H1 (cell line): ENCODE results near the gene SPATA33.

Experiments used
- CHD1 ChIP-seq: IDR thresholded peaks from 2 replicates; pipeline ENCODE4 v1.6.1; 2012; ENCODE audit warnings: low read depth, low read length, improper control_type of control experiment
- EP300 ChIP-seq, 2 experiments: IDR thresholded peaks; 1 replicate in 1 of 2; 2 replicates in 1 of 2; pipeline ENCODE4 v1.6.1; 2011 to 2012; ENCODE audit warnings: low read depth in 2 of 2, low read length in 2 of 2, mild to moderate bottlenecking in 2 of 2, borderline replicate concordance in 1 of 2, inconsistent platforms in 1 of 2, moderate library complexity in 1 of 2
- EZH2 ChIP-seq: fragments of 200-600 bp; sonication (generic); IDR thresholded peaks from 2 replicates; pipeline ENCODE4 v1.7.1; 2012; ENCODE audit warnings: low read depth, mild to moderate bottlenecking, moderate library complexity, low read length, inconsistent platforms; ENCODE audit not compliant: severe bottlenecking
- HDAC2 ChIP-seq, 2 experiments: fragments of 300-600 bp in 1 of 2; sonication (generic) in 1 of 2; IDR thresholded peaks; 2 replicates each; pipeline ENCODE4 v1.6.1; 2011 to 2012; ENCODE audit warnings: low read depth in 2 of 2, low read length in 2 of 2, mild to moderate bottlenecking in 2 of 2, moderate library complexity in 2 of 2, borderline replicate concordance in 1 of 2, inconsistent platforms in 1 of 2
- RAD21 ChIP-seq, 2 experiments: IDR thresholded peaks in 1 of 2; conservative IDR thresholded peaks in 1 of 2; 2 replicates each; pipeline ENCODE4 v1.6.1; 2011; ENCODE audit warnings: low read depth in 2 of 2, low read length in 2 of 2, improper control_type of control experiment in 1 of 2, inconsistent platforms in 1 of 2, mild to moderate bottlenecking in 1 of 2, moderate library complexity in 1 of 2
- TF ChIP-seq, protein P1 (sequence below): IDR thresholded peaks from 2 replicates; pipeline ENCODE4 v1.6.1; 2011; ENCODE audit warnings: low read length, improper control_type of control experiment
- TF ChIP-seq, protein P2 (sequence below), 3 experiments: IDR thresholded peaks; 1 replicate in 2 of 3; 2 replicates in 1 of 3; pipeline versions ENCODE4 v1.5.1 to v1.6.1; 2011; ENCODE audit warnings: low read length in 3 of 3, mild to moderate bottlenecking in 3 of 3, inconsistent platforms in 2 of 3, low read depth in 1 of 3, moderate library complexity in 1 of 3; ENCODE audit not compliant: insufficient read depth in 1 of 3; ENCODE audit errors: control extremely low read depth in 1 of 3
- TF ChIP-seq, protein P3 (sequence below): IDR thresholded peaks from 2 replicates; pipeline ENCODE4 v1.6.1; 2012; ENCODE audit warnings: inconsistent platforms

DNA sequence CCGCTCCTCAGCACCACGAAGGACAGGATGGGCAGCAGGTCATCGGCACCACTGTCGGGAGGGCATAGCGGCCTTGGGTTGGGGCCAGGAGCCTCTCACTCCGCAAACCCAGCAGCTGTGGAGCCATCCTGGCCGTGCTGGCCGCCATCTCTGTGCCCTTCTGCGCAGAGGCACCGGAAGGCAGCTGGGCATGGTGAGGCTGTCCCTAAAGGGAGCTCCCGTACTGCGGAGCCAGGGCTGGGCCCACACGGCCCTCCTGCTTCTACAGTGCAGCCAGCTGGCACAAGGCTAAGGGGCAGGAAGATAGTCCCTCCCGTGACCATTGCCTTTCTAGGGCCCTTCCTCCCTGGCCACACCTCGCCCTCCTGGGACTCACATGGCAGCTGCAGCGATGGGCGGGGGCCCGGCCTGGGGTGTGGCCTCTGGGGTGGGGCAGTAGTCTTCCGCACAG is 50.9 kb downstream of the SPATA33 start:
- no peak for TF ChIP-seq RAD21 (IDR thresholded peaks at IDR 0.05 in 1 of 2, conservative IDR thresholded peaks at IDR 0.05 in 1 of 2; ENCODE audit: low read depth in 2 of 2, low read length in 2 of 2)
- TF ChIP-seq, protein P1, sequence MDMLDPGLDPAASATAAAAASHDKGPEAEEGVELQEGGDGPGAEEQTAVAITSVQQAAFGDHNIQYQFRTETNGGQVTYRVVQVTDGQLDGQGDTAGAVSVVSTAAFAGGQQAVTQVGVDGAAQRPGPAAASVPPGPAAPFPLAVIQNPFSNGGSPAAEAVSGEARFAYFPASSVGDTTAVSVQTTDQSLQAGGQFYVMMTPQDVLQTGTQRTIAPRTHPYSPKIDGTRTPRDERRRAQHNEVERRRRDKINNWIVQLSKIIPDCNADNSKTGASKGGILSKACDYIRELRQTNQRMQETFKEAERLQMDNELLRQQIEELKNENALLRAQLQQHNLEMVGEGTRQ: no peak
- TF ChIP-seq, protein P2, sequence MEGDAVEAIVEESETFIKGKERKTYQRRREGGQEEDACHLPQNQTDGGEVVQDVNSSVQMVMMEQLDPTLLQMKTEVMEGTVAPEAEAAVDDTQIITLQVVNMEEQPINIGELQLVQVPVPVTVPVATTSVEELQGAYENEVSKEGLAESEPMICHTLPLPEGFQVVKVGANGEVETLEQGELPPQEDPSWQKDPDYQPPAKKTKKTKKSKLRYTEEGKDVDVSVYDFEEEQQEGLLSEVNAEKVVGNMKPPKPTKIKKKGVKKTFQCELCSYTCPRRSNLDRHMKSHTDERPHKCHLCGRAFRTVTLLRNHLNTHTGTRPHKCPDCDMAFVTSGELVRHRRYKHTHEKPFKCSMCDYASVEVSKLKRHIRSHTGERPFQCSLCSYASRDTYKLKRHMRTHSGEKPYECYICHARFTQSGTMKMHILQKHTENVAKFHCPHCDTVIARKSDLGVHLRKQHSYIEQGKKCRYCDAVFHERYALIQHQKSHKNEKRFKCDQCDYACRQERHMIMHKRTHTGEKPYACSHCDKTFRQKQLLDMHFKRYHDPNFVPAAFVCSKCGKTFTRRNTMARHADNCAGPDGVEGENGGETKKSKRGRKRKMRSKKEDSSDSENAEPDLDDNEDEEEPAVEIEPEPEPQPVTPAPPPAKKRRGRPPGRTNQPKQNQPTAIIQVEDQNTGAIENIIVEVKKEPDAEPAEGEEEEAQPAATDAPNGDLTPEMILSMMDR (IDR thresholded peaks at IDR 0.05; ENCODE audit: control extremely low read depth in 1 of 3, insufficient read depth in 1 of 3, low read depth in 1 of 3, low read length in 3 of 3): no peak
- no peak for TF ChIP-seq HDAC2 (IDR thresholded peaks at IDR 0.05; ENCODE audit: borderline replicate concordance in 1 of 2, low read depth in 2 of 2, low read length in 2 of 2)
- no peak for TF ChIP-seq EZH2
- TF ChIP-seq, protein P3, sequence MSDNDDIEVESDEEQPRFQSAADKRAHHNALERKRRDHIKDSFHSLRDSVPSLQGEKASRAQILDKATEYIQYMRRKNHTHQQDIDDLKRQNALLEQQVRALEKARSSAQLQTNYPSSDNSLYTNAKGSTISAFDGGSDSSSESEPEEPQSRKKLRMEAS: no peak
- TF ChIP-seq EP300 (IDR thresholded peaks at IDR 0.05; ENCODE audit: borderline replicate concordance in 1 of 2, low read depth in 2 of 2, low read length in 2 of 2): no peak
- TF ChIP-seq CHD1: no peak
